Bone marrow (tissue), 2 donors: ENCODE measurements around the gene CREB5.
"Not testable (repeated sequence)": the region's sequence is repeated elsewhere in the genome, so short reads cannot be mapped to it uniquely, and the experiment has no call there.

Experiments used
- DNase-seq, 2 donors: peaks; one replicate each; lab custom pipeline; 2025; lab: John Stamatoyannopoulos, UW

CREB5 gene

GRCh38 chr7:28550580-28551186 lies 138.4 kb downstream of the CREB5 start:
- DNase-seq, result no peak

- no peak for DNase-seq
Observed at GRCh38 chr7:28551331-28551730, 139.0 kb downstream of the CREB5 start.

GRCh38 chr7:28551766-28552165 lies 139.4 kb downstream of the CREB5 start:
- not testable (repeated sequence) for DNase-seq

GRCh38 chr7:28554802-28555471 lies 142.6 kb downstream of the CREB5 start:
- no peak for DNase-seq

- no peak for DNase-seq
Observed at GRCh38 chr7:28556025-28556424, 143.7 kb downstream of the CREB5 start.

- DNase-seq, result no peak
Observed at GRCh38 chr7:28556671-28557070, 144.4 kb downstream of the CREB5 start.

GRCh38 chr7:28558236-28558635 lies 145.9 kb downstream of the CREB5 start:
- DNase-seq, result no peak

- no peak for DNase-seq
Observed at GRCh38 chr7:28560767-28561166, 148.4 kb downstream of the CREB5 start.

GRCh38 chr7:28564033-28564432 lies 151.7 kb downstream of the CREB5 start:
- DNase-seq, result no peak

GRCh38 chr7:28564755-28565374 lies 152.5 kb downstream of the CREB5 start:
- DNase-seq, result no peak

GRCh38 chr7:28565980-28566379 lies 153.7 kb downstream of the CREB5 start:
- no peak for DNase-seq

- DNase-seq, result no peak
Observed at GRCh38 chr7:28570113-28570969, 158.0 kb downstream of the CREB5 start.

GRCh38 chr7:28570970-28571288 lies 158.6 kb downstream of the CREB5 start:
- DNase-seq, result no peak

GRCh38 chr7:28571405-28571804 lies 159.1 kb downstream of the CREB5 start:
- DNase-seq, result no peak

- DNase-seq, result no peak
Observed at GRCh38 chr7:28572321-28573058, 160.2 kb downstream of the CREB5 start.

GRCh38 chr7:28573059-28573553 lies 160.8 kb downstream of the CREB5 start:
- DNase-seq, result no peak

GRCh38 chr7:28573651-28574301 lies 161.5 kb downstream of the CREB5 start:
- no peak for DNase-seq

GRCh38 chr7:28575241-28575643 lies 162.9 kb downstream of the CREB5 start:
- DNase-seq, result no peak

- DNase-seq, result no peak
Observed at GRCh38 chr7:28576656-28577055, 164.3 kb downstream of the CREB5 start.

- DNase-seq, result no peak
Observed at GRCh38 chr7:28579571-28579970, 167.3 kb downstream of the CREB5 start.

GRCh38 chr7:28580665-28581064 lies 168.3 kb downstream of the CREB5 start:
- no peak for DNase-seq
